ENCODE measurements around the gene PLEKHG4. TPM values are rescaled to one million over a fixed set of nuclear protein-coding genes. Genes with fewer than 3 reads are reported as not detected.

PLEKHG4 gene
- total RNA-seq, 1 experiment from 2014 or later, result 32.7 TPM

GRCh38 chr16:67249178-67250044 is 29.9 kb upstream of the PLEKHG4 start:
- Mint-ChIP-seq H3K36me3 (ENCODE audit: insufficient read depth, unreplicated experiment) (no peaks in the 10 kb centered on the region), H3K27me3 (ENCODE audit: insufficient read depth, unreplicated experiment) (peaks cover 18% of the 10 kb centered on the region), H3K4me1 (ENCODE audit: insufficient read depth, unreplicated experiment) (peaks cover 26% of the 10 kb centered on the region), H3K4me3 (ENCODE audit: unreplicated experiment) (peak overlapping the region; percentile 43), H3K27ac (ENCODE audit: low read depth, unreplicated experiment) (no peak overlapping the region), H3K9me3 (ENCODE audit: unreplicated experiment) (no peaks in the 10 kb centered on the region)
- ChIA-PET CTCF (interaction anchor here (0.6 to 3.1 kb wide), 3 partner anchors 11 to 262 kb away, joined by 3 to 19 read pairs (median 6); no protein-coding TSS in a partner anchor), POLR2A (interaction anchor here (0.6 to 3.7 kb wide), 5 partner anchors 10 to 216 kb away, joined by 3 to 45 read pairs (median 3); partner anchors contain the start of gene TMEM208)
- TF ChIP-seq CTCF (IDR thresholded peaks at IDR 0.05; ENCODE audit: unreplicated experiment), result no peak
- no peak for DNase-seq (ENCODE audit: unreplicated experiment)
- intact Hi-C loops (cut with micrococcal nuclease), result no loop called here
- no TSS peak for BruUV-seq (replicated peaks)

GRCh38 chr16:67250045-67250327 is 29.3 kb upstream of the PLEKHG4 start:
- H3K36me3 Mint-ChIP-seq (ENCODE audit: insufficient read depth, unreplicated experiment), result no peaks in the 10 kb centered on the region
- CTCF ChIA-PET, result interaction anchor here (0.6 to 3.1 kb wide), 3 partner anchors 11 to 264 kb away, joined by 3 to 19 read pairs (median 6); no protein-coding TSS in a partner anchor
- H3K4me3 Mint-ChIP-seq (ENCODE audit: unreplicated experiment), result peak overlapping the region; percentile 43
- intact Hi-C loops (cut with micrococcal nuclease), result no loop called here
- POLR2A ChIA-PET, result interaction anchor here (0.6 kb wide), 2 partner anchors 10 to 216 kb away, joined by 3 to 4 read pairs; no protein-coding TSS in a partner anchor
- no TSS peak for BruUV-seq (replicated peaks)
- no peak for TF ChIP-seq CTCF (IDR thresholded peaks at IDR 0.05; ENCODE audit: unreplicated experiment)
- no peaks in the 10 kb centered on the region for H3K9me3 Mint-ChIP-seq (ENCODE audit: unreplicated experiment)
- H3K27me3 Mint-ChIP-seq (ENCODE audit: insufficient read depth, unreplicated experiment), result peaks cover 18% of the 10 kb centered on the region
- H3K4me1 Mint-ChIP-seq (ENCODE audit: insufficient read depth, unreplicated experiment), result peaks cover 20% of the 10 kb centered on the region
- DNase-seq (ENCODE audit: unreplicated experiment), result no peak
- no peak overlapping the region for H3K27ac Mint-ChIP-seq (ENCODE audit: low read depth, unreplicated experiment)

- H3K27me3 Mint-ChIP-seq (ENCODE audit: insufficient read depth, unreplicated experiment), result peaks cover 18% of the 10 kb centered on the region
- intact Hi-C loops (cut with micrococcal nuclease), result no loop called here
- H3K4me3 Mint-ChIP-seq (ENCODE audit: unreplicated experiment), result no peak overlapping the region
- no peaks in the 10 kb centered on the region for H3K9me3 Mint-ChIP-seq (ENCODE audit: unreplicated experiment)
- ChIA-PET POLR2A (no interaction called here), CTCF (interaction anchor here (0.5 to 1.0 kb wide), 5 partner anchors 14 to 216 kb away, joined by 3 to 4 read pairs (median 3); no protein-coding TSS in a partner anchor)
- DNase-seq (ENCODE audit: unreplicated experiment), result no peak
- no TSS peak for BruUV-seq (replicated peaks)
- TF ChIP-seq CTCF (IDR thresholded peaks at IDR 0.05; ENCODE audit: unreplicated experiment), result no peak
- no peak overlapping the region for H3K27ac Mint-ChIP-seq (ENCODE audit: low read depth, unreplicated experiment)
- H3K36me3 Mint-ChIP-seq (ENCODE audit: insufficient read depth, unreplicated experiment), result no peaks in the 10 kb centered on the region
- H3K4me1 Mint-ChIP-seq (ENCODE audit: insufficient read depth, unreplicated experiment), result peaks cover 8% of the 10 kb centered on the region
Observed at GRCh38 chr16:67252609-67253497, 26.5 kb upstream of the PLEKHG4 start.

Data from MCF 10A (cell line).